ENCODE data around the gene IL16. TPM values are rescaled to one million over a fixed set of nuclear protein-coding genes. Genes with fewer than 3 reads are reported as not detected.

The IL16 gene
- total RNA-seq, 4 donors from 2014 or later: 9.7 to 15.2 (median 10.9) TPM

DNA sequence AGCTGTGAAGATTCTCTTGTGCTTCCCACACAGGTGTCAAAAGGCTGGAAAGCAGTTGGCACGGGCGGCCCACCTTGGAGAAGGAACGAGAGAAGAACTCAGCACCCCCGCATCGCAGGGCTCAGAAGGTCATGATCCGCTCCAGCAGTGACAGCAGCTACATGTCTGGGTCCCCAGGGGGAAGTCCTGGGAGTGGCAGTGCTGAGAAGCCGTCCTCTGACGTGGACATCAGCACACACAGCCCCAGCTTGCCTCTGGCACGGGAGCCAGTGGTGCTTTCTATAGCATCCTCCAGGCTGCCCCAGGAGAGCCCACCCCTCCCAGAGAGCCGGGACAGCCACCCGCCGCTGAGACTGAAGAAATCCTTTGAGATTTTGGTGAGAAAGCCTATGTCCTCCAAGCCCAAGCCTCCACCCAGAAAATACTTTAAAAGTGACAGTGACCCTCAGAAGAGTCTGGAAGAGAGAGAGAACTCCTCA is 95.9 kb downstream of the IL16 start:
- no peak for DNase-seq (ENCODE audit: low spot score in 2 of 2)
- no peak overlapping the region for H3K4me3 ChIP-seq (ENCODE audit: low read depth, poor library complexity, severe bottlenecking)
- no peak for TF ChIP-seq CTCF (IDR thresholded peaks at IDR 0.05)
- no peak for TF ChIP-seq POLR2A (IDR thresholded peaks at IDR 0.05)
- intact Hi-C loops (cut with DNase I; ENCODE audit: low total_unique reads): no loop called here
- WGBS, 2 donors: 82 to 87% methylated on average over 12 of the region's 12 CpGs

GRCh38 chr15:81293728-81294515 is 97.2 kb downstream of the IL16 start:
- intact Hi-C loops (cut with DNase I; ENCODE audit: low total_unique reads): no loop called here
- no peak overlapping the region for H3K4me3 ChIP-seq (ENCODE audit: low read depth, poor library complexity, severe bottlenecking)
- DNase-seq (ENCODE audit: low spot score in 2 of 2): no peak
- TF ChIP-seq POLR2A (IDR thresholded peaks at IDR 0.05): no peak
- 61 to 62% methylated on average over 9 of the region's 9 CpGs for WGBS, 2 donors

GRCh38 chr15:81294516-81294880 is 97.8 kb downstream of the IL16 start:
- TF ChIP-seq CTCF (IDR thresholded peaks at IDR 0.05) (no peak), POLR2A (IDR thresholded peaks at IDR 0.05) (no peak)
- H3K4me3 ChIP-seq (ENCODE audit: low read depth, poor library complexity, severe bottlenecking): no peak overlapping the region
- intact Hi-C loops (cut with DNase I; ENCODE audit: low total_unique reads): no loop called here
- no peak for DNase-seq (ENCODE audit: low spot score in 2 of 2)
- WGBS, 2 donors: 54 to 57% methylated on average over 6 of the region's 6 CpGs

DNA sequence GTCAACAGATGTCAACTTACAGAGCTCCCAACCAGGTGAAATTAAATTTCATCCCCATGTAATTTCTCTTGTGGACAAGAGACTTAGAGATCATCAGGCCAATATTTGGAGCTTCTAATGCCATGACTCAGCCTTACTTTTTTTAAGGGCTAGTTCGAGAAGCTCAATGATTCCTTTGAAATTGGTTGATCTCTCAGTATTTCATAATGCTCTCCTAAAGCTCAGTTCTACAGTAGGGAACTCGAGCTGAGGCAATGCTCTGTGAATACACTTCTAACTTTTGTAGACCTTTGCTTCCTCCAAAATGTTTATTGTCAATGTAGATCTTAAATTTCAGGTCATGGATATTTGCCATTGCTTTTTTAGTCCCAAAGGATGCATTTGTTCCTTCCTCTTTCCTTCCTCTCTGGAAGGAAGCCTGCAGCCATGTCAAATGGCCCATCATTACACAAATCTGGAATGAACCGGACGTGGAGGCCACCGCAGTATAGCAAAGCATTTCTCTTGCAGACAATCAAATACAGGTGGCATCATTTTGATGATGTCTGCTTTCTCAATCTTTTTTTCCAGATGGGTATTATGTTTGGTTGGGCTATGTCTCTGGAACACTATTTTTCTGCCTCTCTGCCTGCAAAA is 98.9 kb downstream of the IL16 start:
- no peak for DNase-seq (ENCODE audit: low spot score in 2 of 2)

DNA sequence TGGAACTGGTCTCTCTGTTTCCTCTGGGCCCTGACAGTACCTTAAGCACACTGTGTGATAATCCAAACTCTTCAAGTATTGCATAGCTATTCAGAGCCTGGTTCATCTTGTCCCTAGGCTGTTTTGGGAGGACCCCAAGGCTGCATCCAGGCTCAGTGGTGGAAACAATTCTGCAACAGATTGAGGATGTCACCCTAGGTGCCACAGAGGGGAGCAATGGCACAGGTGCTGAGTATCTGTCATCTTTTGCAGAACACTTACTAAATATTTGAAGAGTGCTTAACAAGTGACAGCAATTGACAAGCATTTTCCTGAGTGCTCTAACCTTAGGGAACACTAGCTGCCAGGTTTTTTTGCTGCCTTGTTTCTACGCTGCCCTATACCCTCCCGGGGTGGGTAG is 99.5 kb downstream of the IL16 start:
- TF ChIP-seq POLR2A (IDR thresholded peaks at IDR 0.05) (no peak), CTCF (IDR thresholded peaks at IDR 0.05) (no peak)
- WGBS, 2 donors: 58 to 88% methylated on average over 2 of the region's 2 CpGs
- DNase-seq (ENCODE audit: low spot score in 2 of 2): no peak
- intact Hi-C loops (cut with DNase I; ENCODE audit: low total_unique reads): no loop called here
- H3K4me3 ChIP-seq (ENCODE audit: low read depth, poor library complexity, severe bottlenecking): no peak overlapping the region

More for the DNA sequence above, 98.9 kb downstream of the IL16 start:
- intact Hi-C loops (cut with DNase I; ENCODE audit: low total_unique reads): no loop called here
- TF ChIP-seq CTCF (IDR thresholded peaks at IDR 0.05): no peak
- TF ChIP-seq POLR2A (IDR thresholded peaks at IDR 0.05): no peak
- H3K4me3 ChIP-seq (ENCODE audit: low read depth, poor library complexity, severe bottlenecking): no peak overlapping the region
- WGBS, 2 donors: 60 to 77% methylated on average over 5 of the region's 5 CpGs

DNA sequence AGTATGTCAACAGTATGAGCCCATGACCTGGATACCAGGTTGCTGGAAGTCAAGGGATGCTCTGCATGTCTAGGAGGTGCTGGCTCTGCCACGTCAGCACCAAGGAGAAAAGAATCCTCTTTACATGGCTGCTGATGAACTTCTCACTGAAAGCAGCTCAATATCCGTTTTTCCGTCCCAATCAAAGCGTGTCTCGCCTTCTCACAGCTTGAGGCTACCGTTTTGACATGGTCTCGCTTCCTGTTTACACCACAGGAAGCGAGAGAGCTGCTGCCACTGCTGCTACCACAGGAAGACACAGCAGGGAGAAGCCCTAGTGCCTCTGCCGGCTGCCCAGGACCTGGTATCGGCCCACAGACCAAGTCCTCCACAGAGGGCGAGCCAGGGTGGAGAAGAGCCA is 100.0 kb downstream of the IL16 start:
- H3K4me3 ChIP-seq (ENCODE audit: low read depth, poor library complexity, severe bottlenecking): no peak overlapping the region
- TF ChIP-seq CTCF (IDR thresholded peaks at IDR 0.05) (no peak), POLR2A (IDR thresholded peaks at IDR 0.05) (no peak)
- intact Hi-C loops (cut with DNase I; ENCODE audit: low total_unique reads): no loop called here
- peak in 1 of 2 donors; percentile 54 for DNase-seq (ENCODE audit: low spot score in 2 of 2)
- 71 to 77% methylated on average over 11 of the region's 11 CpGs for WGBS, 2 donors
